CD14-positive monocyte (primary cell): ENCODE results near the gene ROBO1. TPM values are rescaled to one million over a fixed set of nuclear protein-coding genes. Genes with fewer than 3 reads are reported as not detected.

Experiments used
- DNase-seq, 3 donors: peaks; one replicate each; pipeline ENCODE4 v3.0.0-alpha.2; 2011 to 2022
- H2AFZ ChIP-seq: 2 replicates; pipeline ENCODE4 v1.6.0; 2012; ENCODE audit warnings: mild to moderate bottlenecking, low read depth, low read length, inconsistent platforms; ENCODE audit not compliant: insufficient read depth, poor library complexity, severe bottlenecking
- H3K27ac ChIP-seq, 2 donors: 1 replicate in 1 of 2; 2 replicates in 1 of 2; pipeline ENCODE4 v1.5.1; 2012 to 2013; ENCODE audit warnings: low read length in 2 of 2, control low read depth in 1 of 2, inconsistent platforms in 1 of 2, low read depth in 1 of 2, mild to moderate bottlenecking in 1 of 2
- H3K27me3 ChIP-seq, 2 donors: one replicate each; pipeline versions ENCODE4 v1.6.0 to v1.6.1; 2011 to 2013; ENCODE audit warnings: low read length in 2 of 2; ENCODE audit not compliant: control insufficient read depth in 2 of 2, insufficient read depth in 2 of 2
- H3K36me3 ChIP-seq, 2 donors: replicated peaks in 1 of 2; 1 replicate in 1 of 2; 2 replicates in 1 of 2; pipeline versions ENCODE4 v1.5.1 to v1.6.1; 2012 to 2013; ENCODE audit warnings: low read length in 2 of 2, control low read depth in 1 of 2, inconsistent platforms in 1 of 2, mild to moderate bottlenecking in 1 of 2; ENCODE audit not compliant: insufficient read depth in 2 of 2, control insufficient read depth in 1 of 2
- H3K4me1 ChIP-seq, 2 donors: 1 replicate in 1 of 2; 2 replicates in 1 of 2; pipeline versions ENCODE4 v1.5.1 to v1.6.1; 2012 to 2013; ENCODE audit warnings: low read length in 2 of 2, control low read depth in 1 of 2, inconsistent platforms in 1 of 2, mild to moderate bottlenecking in 1 of 2, moderate library complexity in 1 of 2; ENCODE audit not compliant: insufficient read depth in 2 of 2, control insufficient read depth in 1 of 2
- H3K4me2 ChIP-seq: replicated peaks from 2 replicates; pipeline ENCODE3; 2012; ENCODE audit warnings: low read length, moderate library complexity, mild to moderate bottlenecking; ENCODE audit not compliant: poor library complexity, severe bottlenecking; ENCODE audit errors: extremely low read depth
- H3K4me3 ChIP-seq, 3 experiments: fragments of 200-600 bp in 1 of 3; sonication (generic) in 1 of 3; replicated peaks in 1 of 3; 1 replicate in 2 of 3; 2 replicates in 1 of 3; pipeline ENCODE4 v1.5.1; 2011 to 2013; ENCODE audit warnings: low read length in 3 of 3, mild to moderate bottlenecking in 3 of 3, control low read depth in 2 of 3, low read depth in 2 of 3, inconsistent platforms in 1 of 3, moderate library complexity in 1 of 3
- H3K79me2 ChIP-seq: 2 replicates; pipeline ENCODE4 v1.6.0; 2012; ENCODE audit warnings: mild to moderate bottlenecking, control low read depth, inconsistent platforms, low read length, moderate library complexity; ENCODE audit not compliant: insufficient read depth
- H3K9ac ChIP-seq: 2 replicates; pipeline ENCODE4 v1.6.0; 2017; ENCODE audit warnings: low read length, mild to moderate bottlenecking; ENCODE audit not compliant: insufficient read depth, poor library complexity, severe bottlenecking
- H3K9me3 ChIP-seq, 2 donors: replicated peaks in 1 of 2; 1 replicate in 1 of 2; 2 replicates in 1 of 2; pipeline versions ENCODE4 v1.5.1 to v1.6.1; 2012 to 2013; ENCODE audit warnings: low read length in 2 of 2, control low read depth in 1 of 2; ENCODE audit not compliant: control insufficient read depth in 1 of 2, insufficient read depth in 1 of 2
- H4K20me1 ChIP-seq: 2 replicates; pipeline ENCODE4 v1.6.0; 2012; ENCODE audit warnings: mild to moderate bottlenecking, low read length, control low read depth, moderate library complexity; ENCODE audit not compliant: insufficient read depth
- H3K27ac Mint-ChIP-seq, 7 donors: one replicate each; pipeline ENCODE4 v1.8.0; 2020; ENCODE audit warnings: mild to moderate bottlenecking in 7 of 7, mixed read lengths in 7 of 7, moderate library complexity in 6 of 7, inconsistent platforms in 2 of 7
- H3K27me3 Mint-ChIP-seq, 3 donors: one replicate each; pipeline ENCODE4 v1.8.0; 2021 to 2022; ENCODE audit warnings: low read depth in 3 of 3, mild to moderate bottlenecking in 3 of 3, mixed read lengths in 3 of 3, moderate library complexity in 3 of 3, inconsistent platforms in 1 of 3
- H3K36me3 Mint-ChIP-seq, 2 donors: one replicate each; pipeline ENCODE4 v1.8.0; 2020; ENCODE audit warnings: mixed read lengths in 2 of 2, inconsistent platforms in 1 of 2, mild to moderate bottlenecking in 1 of 2
- H3K4me1 Mint-ChIP-seq: one replicate; pipeline ENCODE4 v1.8.0; 2020; ENCODE audit warnings: mild to moderate bottlenecking, mixed read lengths
- H3K4me3 Mint-ChIP-seq, 2 donors: one replicate each; pipeline ENCODE4 v1.8.0; 2020; ENCODE audit warnings: mild to moderate bottlenecking in 2 of 2, mixed read lengths in 2 of 2, moderate library complexity in 1 of 2
- H3K9me3 Mint-ChIP-seq, 7 donors: one replicate each; pipeline ENCODE4 v1.8.0; 2020 to 2022; ENCODE audit warnings: mixed read lengths in 7 of 7, mild to moderate bottlenecking in 6 of 7, moderate library complexity in 6 of 7, inconsistent platforms in 2 of 7
- WGBS: methylation state at CpG from one replicate; pipeline ENCODE4 v1.1.5; 2013; ENCODE audit warnings: missing lambda C conversion rate; ENCODE audit not compliant: insufficient coverage; 5-methylcytosine and 5-hydroxymethylcytosine counted together
- intact Hi-C, 2 donors: fragments of 100-400 bp; cut with micrococcal nuclease; formaldehyde crosslinking; loops; one replicate each; pipeline versions ENCODE4 v1.15.0 to v1.15.1; 2023
- polyA plus RNA-seq, 3 donors: library from polyadenylated mRNA; depleted of rRNA in 1 of 3; unstranded in 2 of 3; stranded (reverse) in 1 of 3; fragments of 300-500 nt in 2 of 3; fragments of >200 nt in 1 of 3; fragmentation: Illumina TruSeq in 2 of 3; gene quantifications; 1 replicate in 2 of 3; 2 replicates in 1 of 3; pipeline ENCODE4 v1.2.3, GENCODE V29; 2012 to 2021
- TF ChIP-seq, protein P1 (sequence below): fragments of 200-600 bp; IDR thresholded peaks from one replicate; pipeline ENCODE4 v1.8.0; 2022; ENCODE audit warnings: antibody characterized with exemption, mild to moderate bottlenecking

ROBO1 gene
- polyA plus RNA-seq, 3 donors: 0.09 to 0.10 TPM; not detected in 1

DNA sequence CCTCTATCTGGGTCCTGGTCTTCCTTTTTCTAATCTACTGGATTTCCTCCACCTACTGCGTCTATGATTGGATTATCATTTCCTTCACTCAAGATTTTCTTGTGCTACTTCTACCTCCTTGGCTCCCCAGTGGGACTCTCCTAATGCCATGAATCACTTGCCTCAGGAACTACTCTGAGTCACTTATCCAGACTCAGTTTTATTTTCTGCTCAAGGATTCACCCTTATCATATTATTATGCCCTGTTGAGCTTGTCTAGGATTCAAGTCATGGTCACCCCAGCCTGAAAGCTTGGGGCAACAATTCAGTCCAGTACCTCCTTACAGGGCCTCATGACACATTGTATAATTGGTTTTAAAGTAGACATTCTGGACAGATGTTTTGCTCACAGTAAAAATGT is 968.1 kb downstream of the ROBO1 start:
- WGBS: 100% methylated on average over 1 of the region's 1 CpG
- H2AFZ ChIP-seq: no peak overlapping the region
- no peak overlapping the region for H3K4me3 Mint-ChIP-seq

DNA sequence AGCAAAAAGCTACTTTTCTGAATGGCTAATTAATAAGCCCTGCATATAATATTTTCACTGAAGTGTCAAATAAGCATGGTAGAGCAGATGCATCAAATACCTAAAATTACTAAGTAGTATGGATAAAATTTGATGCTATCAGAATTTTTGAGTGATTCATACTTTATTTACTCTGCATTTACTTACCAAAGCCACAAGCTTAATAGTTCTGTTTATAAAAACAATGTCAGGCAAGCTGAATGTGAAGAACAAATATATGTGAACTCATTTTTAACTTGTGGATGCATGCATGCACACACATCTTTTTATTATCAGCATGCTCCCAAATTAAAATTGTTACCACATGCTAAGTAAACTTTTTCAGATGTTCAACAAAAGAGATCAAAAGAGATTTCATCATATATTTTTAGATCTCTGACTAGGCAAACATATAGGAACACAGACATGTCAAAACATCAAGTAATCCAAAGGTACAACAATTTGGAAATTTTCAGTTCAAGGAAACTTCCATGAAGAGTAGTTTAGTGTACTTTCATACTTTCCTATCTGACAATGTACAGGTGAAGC is 969.4 kb downstream of the ROBO1 start:
- no peaks in the 10 kb centered on the region for H3K4me1 Mint-ChIP-seq
- H3K79me2 ChIP-seq: no peaks in the 10 kb centered on the region
- no peak overlapping the region for H3K27ac Mint-ChIP-seq
- H4K20me1 ChIP-seq: no peaks in the 10 kb centered on the region
- H3K4me2 ChIP-seq: no peak overlapping the region
- H2AFZ ChIP-seq: no peak overlapping the region
- no peaks in the 10 kb centered on the region for H3K27me3 ChIP-seq
- peaks cover 0 to 16% (median 4%) of the 10 kb centered on the region in 7 donors for H3K9me3 Mint-ChIP-seq
- TF ChIP-seq, protein P1, sequence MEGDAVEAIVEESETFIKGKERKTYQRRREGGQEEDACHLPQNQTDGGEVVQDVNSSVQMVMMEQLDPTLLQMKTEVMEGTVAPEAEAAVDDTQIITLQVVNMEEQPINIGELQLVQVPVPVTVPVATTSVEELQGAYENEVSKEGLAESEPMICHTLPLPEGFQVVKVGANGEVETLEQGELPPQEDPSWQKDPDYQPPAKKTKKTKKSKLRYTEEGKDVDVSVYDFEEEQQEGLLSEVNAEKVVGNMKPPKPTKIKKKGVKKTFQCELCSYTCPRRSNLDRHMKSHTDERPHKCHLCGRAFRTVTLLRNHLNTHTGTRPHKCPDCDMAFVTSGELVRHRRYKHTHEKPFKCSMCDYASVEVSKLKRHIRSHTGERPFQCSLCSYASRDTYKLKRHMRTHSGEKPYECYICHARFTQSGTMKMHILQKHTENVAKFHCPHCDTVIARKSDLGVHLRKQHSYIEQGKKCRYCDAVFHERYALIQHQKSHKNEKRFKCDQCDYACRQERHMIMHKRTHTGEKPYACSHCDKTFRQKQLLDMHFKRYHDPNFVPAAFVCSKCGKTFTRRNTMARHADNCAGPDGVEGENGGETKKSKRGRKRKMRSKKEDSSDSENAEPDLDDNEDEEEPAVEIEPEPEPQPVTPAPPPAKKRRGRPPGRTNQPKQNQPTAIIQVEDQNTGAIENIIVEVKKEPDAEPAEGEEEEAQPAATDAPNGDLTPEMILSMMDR: no peak
- no peak overlapping the region for H3K27ac ChIP-seq
- no peak overlapping the region for H3K4me3 ChIP-seq
- intact Hi-C loops: no loop called here
- no peak overlapping the region for H3K4me3 Mint-ChIP-seq
- no peak overlapping the region for H3K9ac ChIP-seq
- H3K4me1 ChIP-seq: no peaks in the 10 kb centered on the region
- no peak for DNase-seq
- no peaks in the 10 kb centered on the region for H3K36me3 ChIP-seq
- H3K9me3 ChIP-seq: no peaks in the 10 kb centered on the region
- no peaks in the 10 kb centered on the region for H3K36me3 Mint-ChIP-seq
- no peaks in the 10 kb centered on the region for H3K27me3 Mint-ChIP-seq

More for the DNA sequence above, 968.1 kb downstream of the ROBO1 start:
- Histone ChIP-seq H3K9me3 (no peaks in the 10 kb centered on the region), H3K4me3 (no peak overlapping the region), H3K27ac (no peak overlapping the region), H3K27me3 (no peaks in the 10 kb centered on the region), H3K4me1 (no peaks in the 10 kb centered on the region), H3K4me2 (no peak overlapping the region), H3K79me2 (no peaks in the 10 kb centered on the region), H3K36me3 (no peaks in the 10 kb centered on the region), H4K20me1 (no peaks in the 10 kb centered on the region), H3K9ac (no peak overlapping the region)
- Mint-ChIP-seq H3K27me3 (no peaks in the 10 kb centered on the region), H3K4me1 (no peaks in the 10 kb centered on the region), H3K9me3 (peaks cover 0 to 16% (median 4%) of the 10 kb centered on the region in 7 donors), H3K36me3 (no peaks in the 10 kb centered on the region), H3K27ac (no peak overlapping the region)
- intact Hi-C loops: no loop called here
- DNase-seq: no peak
- TF ChIP-seq, protein P1: no peak
